ENCODE data around the gene KRTAP2-2. TPM values are rescaled to one million over a fixed set of nuclear protein-coding genes. Genes with fewer than 3 reads are reported as not detected.
A peak's percentile ranks its signal among the peaks of the same experiment; 100 is the strongest.
"Not testable (repeated sequence)": the region's sequence is repeated elsewhere in the genome, so short reads cannot be mapped to it uniquely, and the experiment has no call there.

KRTAP2-2 gene
- not detected for total RNA-seq (ENCODE audit: unreplicated experiment)
- long read RNA-seq = 0 reads

DNA sequence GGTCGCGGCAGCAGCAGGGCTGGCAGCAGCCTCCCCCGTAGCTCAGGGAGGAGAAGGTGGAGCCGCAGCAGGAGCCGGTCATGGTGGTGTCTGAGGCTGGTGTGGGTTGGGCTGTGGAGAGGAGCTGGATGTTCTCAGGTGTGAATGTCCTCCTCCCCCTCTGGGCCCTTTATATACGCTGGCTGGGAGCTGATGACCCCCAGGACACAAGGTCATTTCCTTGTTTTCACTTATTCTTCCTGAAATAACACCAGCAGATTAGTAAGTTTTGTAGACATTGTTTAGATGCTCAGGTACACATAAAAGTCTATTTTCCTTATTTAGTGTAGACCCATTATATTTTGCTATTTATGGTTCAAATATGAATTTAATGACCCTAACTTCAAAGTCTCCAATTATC lies at the start of gene KRTAP2-2:
Gene KRTAP2-2 (minus strand): TSS at position 101 of the 400 bp plus-strand sequence. CDS start 19 bp downstream, at position 82.
- H3K4me3 Mint-ChIP-seq (ENCODE audit: unreplicated experiment); H3K27ac Mint-ChIP-seq (ENCODE audit: unreplicated experiment); H3K36me3 Mint-ChIP-seq (ENCODE audit: unreplicated experiment); H3K9me3 Mint-ChIP-seq (ENCODE audit: unreplicated experiment); H3K4me1 Mint-ChIP-seq (ENCODE audit: low read depth, unreplicated experiment); DNase-seq; H3K27me3 Mint-ChIP-seq (ENCODE audit: unreplicated experiment): not testable (repeated sequence)

- Mint-ChIP-seq H3K36me3 (ENCODE audit: unreplicated experiment) (peaks cover 18% of the 10 kb centered on the region), H3K9me3 (ENCODE audit: unreplicated experiment) (peaks cover 15% of the 10 kb centered on the region)
- H3K4me1 Mint-ChIP-seq (ENCODE audit: low read depth, unreplicated experiment); H3K27me3 Mint-ChIP-seq (ENCODE audit: unreplicated experiment); H3K4me3 Mint-ChIP-seq (ENCODE audit: unreplicated experiment); DNase-seq; H3K27ac Mint-ChIP-seq (ENCODE audit: unreplicated experiment): not testable (repeated sequence)
Measured at GRCh38 chr17:41104386-41105038, 49.5 kb upstream of the KRTAP2-2 start.

- Mint-ChIP-seq H3K4me3 (ENCODE audit: unreplicated experiment) (no peak overlapping the region), H3K9me3 (ENCODE audit: unreplicated experiment) (peaks cover 15% of the 10 kb centered on the region)
- TF ChIP-seq, protein P1, sequence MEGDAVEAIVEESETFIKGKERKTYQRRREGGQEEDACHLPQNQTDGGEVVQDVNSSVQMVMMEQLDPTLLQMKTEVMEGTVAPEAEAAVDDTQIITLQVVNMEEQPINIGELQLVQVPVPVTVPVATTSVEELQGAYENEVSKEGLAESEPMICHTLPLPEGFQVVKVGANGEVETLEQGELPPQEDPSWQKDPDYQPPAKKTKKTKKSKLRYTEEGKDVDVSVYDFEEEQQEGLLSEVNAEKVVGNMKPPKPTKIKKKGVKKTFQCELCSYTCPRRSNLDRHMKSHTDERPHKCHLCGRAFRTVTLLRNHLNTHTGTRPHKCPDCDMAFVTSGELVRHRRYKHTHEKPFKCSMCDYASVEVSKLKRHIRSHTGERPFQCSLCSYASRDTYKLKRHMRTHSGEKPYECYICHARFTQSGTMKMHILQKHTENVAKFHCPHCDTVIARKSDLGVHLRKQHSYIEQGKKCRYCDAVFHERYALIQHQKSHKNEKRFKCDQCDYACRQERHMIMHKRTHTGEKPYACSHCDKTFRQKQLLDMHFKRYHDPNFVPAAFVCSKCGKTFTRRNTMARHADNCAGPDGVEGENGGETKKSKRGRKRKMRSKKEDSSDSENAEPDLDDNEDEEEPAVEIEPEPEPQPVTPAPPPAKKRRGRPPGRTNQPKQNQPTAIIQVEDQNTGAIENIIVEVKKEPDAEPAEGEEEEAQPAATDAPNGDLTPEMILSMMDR (IDR thresholded peaks at IDR 0.05; ENCODE audit: partially characterized antibody, unreplicated experiment) = no peak
Measured at GRCh38 chr17:41103896-41104295, 48.9 kb upstream of the KRTAP2-2 start.

GRCh38 chr17:41101586-41102259 lies 46.7 kb upstream of the KRTAP2-2 start, which contains the start of gene KRTAP4-16:
Gene KRTAP4-16, minus strand, starts transcription at chr17:41102209. Its CDS starts 0 bp downstream, at chr17:41102209.
- no peak within 1 kb of the TSS for H3K27ac Mint-ChIP-seq (ENCODE audit: unreplicated experiment)
- H3K27me3 Mint-ChIP-seq (ENCODE audit: unreplicated experiment) = peaks cover 3% of the 10 kb centered on the region
- TF ChIP-seq, protein P1 (IDR thresholded peaks at IDR 0.05; ENCODE audit: partially characterized antibody, unreplicated experiment) = no peak
- peaks cover 24% of the 10 kb centered on the region for H3K36me3 Mint-ChIP-seq (ENCODE audit: unreplicated experiment)
- no peak within 1 kb of the TSS for H3K4me3 Mint-ChIP-seq (ENCODE audit: unreplicated experiment)
- DNase-seq = peak; percentile 23
- H3K4me1 Mint-ChIP-seq (ENCODE audit: low read depth, unreplicated experiment) = no peaks in the 10 kb centered on the region
- peaks cover 21% of the 10 kb centered on the region for H3K9me3 Mint-ChIP-seq (ENCODE audit: unreplicated experiment)

More at GRCh38 chr17:41103896-41104295, 48.9 kb upstream of the KRTAP2-2 start:
- Mint-ChIP-seq H3K36me3 (ENCODE audit: unreplicated experiment) (peaks cover 18% of the 10 kb centered on the region), H3K4me1 (ENCODE audit: low read depth, unreplicated experiment) (no peaks in the 10 kb centered on the region), H3K27ac (ENCODE audit: unreplicated experiment) (no peak overlapping the region), H3K27me3 (ENCODE audit: unreplicated experiment) (peaks cover 3% of the 10 kb centered on the region)
- DNase-seq = no peak

DNA sequence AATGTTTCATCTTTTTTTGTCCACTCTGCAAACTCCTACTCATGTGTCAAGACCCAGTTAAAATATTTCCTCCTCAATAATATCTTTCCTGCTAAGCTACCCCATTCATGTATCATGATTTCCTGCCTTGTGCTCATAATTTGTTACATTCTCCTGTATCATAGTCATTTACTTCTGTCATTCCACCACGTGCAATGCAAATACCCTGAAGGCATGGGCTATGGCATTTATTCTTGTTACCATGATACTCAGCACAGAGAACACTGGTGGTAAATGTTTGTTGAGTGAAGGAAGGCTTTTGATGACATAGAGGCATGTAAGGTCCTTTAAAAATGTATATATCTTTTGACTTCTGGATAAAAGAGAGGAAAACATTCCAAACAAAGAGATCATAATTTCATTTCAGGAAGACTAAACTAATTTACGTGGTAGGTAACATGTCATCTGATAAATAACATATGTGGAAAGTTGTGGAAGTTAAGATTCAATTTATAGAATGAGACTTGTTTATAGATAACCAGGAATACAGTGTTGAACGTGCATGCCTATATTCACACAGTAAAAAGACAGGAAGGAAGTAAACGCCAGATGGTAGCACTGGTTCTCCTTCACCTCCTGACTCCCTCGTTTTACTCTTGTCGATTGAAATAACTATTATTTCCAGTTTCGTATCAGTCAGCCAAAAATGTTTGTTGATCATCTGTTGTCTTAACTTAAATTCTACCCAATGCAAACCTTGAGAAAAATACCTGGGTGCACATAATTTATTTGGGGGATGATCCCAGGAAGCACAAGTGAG lies 44.9 kb upstream of the KRTAP2-2 start:
- Mint-ChIP-seq H3K36me3 (ENCODE audit: unreplicated experiment) (peaks cover 17% of the 10 kb centered on the region), H3K9me3 (ENCODE audit: unreplicated experiment) (peaks cover 16% of the 10 kb centered on the region)
- not testable (repeated sequence) for H3K27me3 Mint-ChIP-seq (ENCODE audit: unreplicated experiment); H3K27ac Mint-ChIP-seq (ENCODE audit: unreplicated experiment); H3K4me1 Mint-ChIP-seq (ENCODE audit: low read depth, unreplicated experiment); H3K4me3 Mint-ChIP-seq (ENCODE audit: unreplicated experiment); DNase-seq

DNA sequence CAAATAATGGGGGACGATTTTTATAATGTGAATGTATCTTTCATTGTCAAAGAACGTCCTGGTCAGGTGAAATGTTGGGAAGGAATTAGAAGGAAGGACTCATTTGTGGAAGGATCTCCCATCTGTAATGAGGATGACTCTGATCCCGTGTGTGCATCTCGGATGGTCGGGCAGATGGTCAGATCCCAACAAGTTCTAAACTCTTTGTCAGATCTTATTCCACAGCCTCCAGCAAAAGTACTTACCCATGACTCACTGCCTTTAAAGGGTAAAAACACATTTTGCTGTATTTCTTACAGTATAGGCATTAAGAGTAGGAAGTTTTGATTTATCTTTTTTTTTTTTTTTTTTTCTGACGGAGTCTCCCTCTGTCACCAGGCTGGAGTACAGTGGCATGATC lies 43.5 kb upstream of the KRTAP2-2 start:
- Mint-ChIP-seq H3K4me1 (ENCODE audit: low read depth, unreplicated experiment) (no peaks in the 10 kb centered on the region), H3K36me3 (ENCODE audit: unreplicated experiment) (peaks cover 15% of the 10 kb centered on the region), H3K27ac (ENCODE audit: unreplicated experiment) (no peak overlapping the region), H3K4me3 (ENCODE audit: unreplicated experiment) (no peak overlapping the region), H3K9me3 (ENCODE audit: unreplicated experiment) (peaks cover 19% of the 10 kb centered on the region), H3K27me3 (ENCODE audit: unreplicated experiment) (no peaks in the 10 kb centered on the region)
- DNase-seq = no peak
- TF ChIP-seq, protein P1 (IDR thresholded peaks at IDR 0.05; ENCODE audit: partially characterized antibody, unreplicated experiment) = no peak

Measured in glutamatergic neuron (in vitro differentiated cells).